HepG2 (cell line): ENCODE data around the gene THRB. TPM values are rescaled to one million over a fixed set of nuclear protein-coding genes. Genes with fewer than 3 reads are reported as not detected.

Source experiments
- ADNP ChIP-seq: sonication (generic); formaldehyde crosslinking; IDR thresholded peaks from 2 replicates; pipeline ENCODE4 v1.4.0; 2020; ENCODE audit warnings: missing genetic modification reagents
- CCDC6 ChIP-seq: sonication (generic); formaldehyde crosslinking; IDR thresholded peaks from 2 replicates; pipeline ENCODE4 v1.8.1; 2022; ENCODE audit warnings: mild to moderate bottlenecking, missing genetic modification reagents, moderate library complexity
- GTF2F1 ChIP-seq: fragments of 150-350 bp; IDR thresholded peaks from 2 replicates; pipeline ENCODE4 v1.6.1; 2014; ENCODE audit warnings: low read length
- KLF16 ChIP-seq, 2 experiments: sonication (generic) in 1 of 2; formaldehyde crosslinking in 1 of 2; IDR thresholded peaks; 2 replicates each; pipeline versions ENCODE4 v1.6.1 to v1.8.0; 2016 to 2023; ENCODE audit warnings: missing genetic modification reagents in 2 of 2, missing compliant biosample characterization in 1 of 2
- PPARG ChIP-seq: conservative IDR thresholded peaks from 2 replicates; pipeline ENCODE4 v1.6.1; 2016; ENCODE audit warnings: missing biosample characterization, missing genetic modification reagents
- ZBTB21 ChIP-seq: sonication (generic); formaldehyde crosslinking; IDR thresholded peaks from 2 replicates; pipeline ENCODE4 v1.4.0; 2020; ENCODE audit warnings: missing genetic modification reagents
- ZNF180 ChIP-seq: sonication (generic); formaldehyde crosslinking; IDR thresholded peaks from 2 replicates; pipeline ENCODE4 v1.4.0; 2020; ENCODE audit warnings: low read depth, missing genetic modification reagents, borderline replicate concordance
- ZNF234 ChIP-seq: sonication (generic); formaldehyde crosslinking; conservative IDR thresholded peaks from 2 replicates; pipeline ENCODE4 v1.5.1; 2020; ENCODE audit warnings: mild to moderate bottlenecking, missing genetic modification reagents
- ZNF256 ChIP-seq: sonication (generic); formaldehyde crosslinking; conservative IDR thresholded peaks from 2 replicates; pipeline ENCODE4 v1.4.0; 2020; ENCODE audit warnings: missing genetic modification reagents
- ZNF333 ChIP-seq: sonication (generic); formaldehyde crosslinking; IDR thresholded peaks from 2 replicates; pipeline ENCODE4 v1.4.0; 2020; ENCODE audit warnings: mild to moderate bottlenecking, missing genetic modification reagents, borderline replicate concordance
- ZNF460 ChIP-seq: sonication (generic); formaldehyde crosslinking; IDR thresholded peaks from 2 replicates; pipeline ENCODE4 v1.5.1; 2020; ENCODE audit warnings: missing genetic modification reagents, mild to moderate bottlenecking, borderline replicate concordance
- ZNF546 ChIP-seq: sonication (generic); formaldehyde crosslinking; conservative IDR thresholded peaks from 2 replicates; pipeline ENCODE4 v1.8.1; 2023; ENCODE audit warnings: mild to moderate bottlenecking, missing genetic modification reagents
- polyA plus RNA-seq, 8 experiments: library from polyadenylated mRNA; depleted of rRNA in 3 of 8; stranded (reverse) in 7 of 8; unstranded in 1 of 8; fragments of >200 nt; fragmentation: Illumina TruSeq in 4 of 8; extraction: Trizol in 4 of 8; gene quantifications; 2 replicates each; pipeline versions ENCODE4 v1.2.1 to v1.2.3, GENCODE V29; 2011 to 2016; ENCODE audit warnings: low read depth in 4 of 8, missing spikeins in 1 of 8, mixed read lengths in 1 of 8; ENCODE audit not compliant: insufficient read depth in 1 of 8
- total RNA-seq, 5 experiments: library from RNA; depleted of rRNA; stranded (reverse); fragments of >200 nt; fragmentation: Illumina TruSeq; extraction: Trizol; gene quantifications; 2 replicates each; pipeline ENCODE4 v1.2.3, GENCODE V29; 2016; ENCODE audit warnings: low read depth in 1 of 5
- TF ChIP-seq, protein P1 (sequence below): sonication (generic); formaldehyde crosslinking; IDR thresholded peaks from 2 replicates; pipeline ENCODE4 v1.8.0; 2023; ENCODE audit warnings: mild to moderate bottlenecking, missing genetic modification reagents
- TF ChIP-seq, protein P2 (sequence below): sonication (generic); formaldehyde crosslinking; IDR thresholded peaks from 2 replicates; pipeline ENCODE4 v1.8.0; 2022; ENCODE audit warnings: missing genetic modification reagents, low read depth, mild to moderate bottlenecking, borderline replicate concordance
- TF ChIP-seq, protein P3 (sequence below): sonication (generic); formaldehyde crosslinking; IDR thresholded peaks from 2 replicates; pipeline ENCODE4 v1.4.0; 2020; ENCODE audit warnings: mild to moderate bottlenecking, low read depth, missing genetic modification reagents
- TF ChIP-seq, protein P4 (sequence below): sonication (generic); formaldehyde crosslinking; IDR thresholded peaks from 2 replicates; pipeline ENCODE4 v1.4.0; 2020; ENCODE audit warnings: missing genetic modification reagents
- TF ChIP-seq, protein P5 (sequence below): sonication (generic); formaldehyde crosslinking; IDR thresholded peaks from 2 replicates; pipeline ENCODE4 v1.5.0; 2020; ENCODE audit warnings: missing genetic modification reagents
- TF ChIP-seq, protein P6 (sequence below): sonication (generic); formaldehyde crosslinking; IDR thresholded peaks from 2 replicates; pipeline ENCODE4 v1.4.0; 2020; ENCODE audit warnings: missing genetic modification reagents, borderline replicate concordance
- TF ChIP-seq, protein P7 (sequence below): IDR thresholded peaks from 2 replicates; pipeline ENCODE4 v1.6.1; 2016; ENCODE audit warnings: mild to moderate bottlenecking, missing biosample characterization, missing genetic modification reagents

The THRB gene
- total and polyA plus RNA-seq, 2 of the 13 experiments (the other 11 are each of a cell fraction or from before 2014, with no cell fraction given): 4.7 to 22.7 TPM

DNA sequence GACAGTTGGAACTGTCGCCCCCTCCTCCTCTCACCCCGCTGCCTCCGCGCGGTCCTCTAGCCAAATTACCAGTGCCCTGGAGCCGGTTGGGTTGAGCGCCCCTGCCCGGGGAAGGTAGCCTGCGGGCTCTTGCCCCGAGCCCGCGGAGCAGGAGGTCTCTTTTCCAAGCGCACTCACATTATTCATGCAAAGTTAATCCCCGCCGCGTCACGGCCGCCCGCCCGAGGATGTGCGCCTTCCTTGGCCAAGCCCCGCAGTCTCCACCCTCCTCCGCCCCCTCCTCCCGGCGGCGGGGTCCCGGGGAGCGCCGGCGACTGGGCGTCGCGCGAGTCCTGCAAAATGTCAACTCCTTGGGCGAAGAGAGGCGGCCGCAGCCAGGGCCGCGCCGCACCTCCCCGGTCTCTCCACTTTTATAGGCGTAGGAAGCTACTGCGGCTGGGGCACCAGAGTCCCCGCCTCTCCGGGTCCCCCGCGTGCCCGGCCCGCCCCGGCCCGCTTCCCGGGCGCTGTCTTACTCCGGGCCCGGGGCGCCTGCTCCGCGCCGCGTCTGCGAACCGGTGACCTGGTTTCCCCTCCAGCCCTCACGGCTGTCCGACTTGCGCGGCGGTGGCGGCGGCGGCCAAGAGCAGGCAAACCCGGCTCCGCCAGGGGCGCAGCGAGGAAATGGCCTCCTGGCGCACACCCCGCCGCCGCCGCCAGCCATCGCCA lies at the start of gene THRB (continued):
- TF ChIP-seq, protein P1, sequence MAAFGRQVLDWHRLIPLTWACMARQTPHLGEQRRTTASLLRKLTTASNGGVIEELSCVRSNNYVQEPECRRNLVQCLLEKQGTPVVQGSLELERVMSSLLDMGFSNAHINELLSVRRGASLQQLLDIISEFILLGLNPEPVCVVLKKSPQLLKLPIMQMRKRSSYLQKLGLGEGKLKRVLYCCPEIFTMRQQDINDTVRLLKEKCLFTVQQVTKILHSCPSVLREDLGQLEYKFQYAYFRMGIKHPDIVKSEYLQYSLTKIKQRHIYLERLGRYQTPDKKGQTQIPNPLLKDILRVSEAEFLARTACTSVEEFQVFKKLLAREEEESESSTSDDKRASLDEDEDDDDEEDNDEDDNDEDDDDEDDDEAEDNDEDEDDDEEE (CRISPR knock-in tag): no peak
- TF ChIP-seq ZBTB21 (CRISPR knock-in tag): no peak
- no peak for TF ChIP-seq PPARG (CRISPR knock-in tag)
- TF ChIP-seq, protein P2, sequence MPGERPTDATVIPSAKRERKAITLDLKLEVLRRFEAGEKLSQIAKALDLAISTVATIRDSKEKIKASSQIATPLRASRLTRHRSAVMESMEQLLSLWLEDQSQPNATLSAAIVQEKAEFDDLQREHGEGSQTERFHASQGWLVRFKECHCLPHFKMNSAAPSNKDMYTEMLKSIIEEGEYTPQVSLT: no peak
- TF ChIP-seq ZNF180: no peak
- TF ChIP-seq ZNF460: no peak
- TF ChIP-seq, protein P3, sequence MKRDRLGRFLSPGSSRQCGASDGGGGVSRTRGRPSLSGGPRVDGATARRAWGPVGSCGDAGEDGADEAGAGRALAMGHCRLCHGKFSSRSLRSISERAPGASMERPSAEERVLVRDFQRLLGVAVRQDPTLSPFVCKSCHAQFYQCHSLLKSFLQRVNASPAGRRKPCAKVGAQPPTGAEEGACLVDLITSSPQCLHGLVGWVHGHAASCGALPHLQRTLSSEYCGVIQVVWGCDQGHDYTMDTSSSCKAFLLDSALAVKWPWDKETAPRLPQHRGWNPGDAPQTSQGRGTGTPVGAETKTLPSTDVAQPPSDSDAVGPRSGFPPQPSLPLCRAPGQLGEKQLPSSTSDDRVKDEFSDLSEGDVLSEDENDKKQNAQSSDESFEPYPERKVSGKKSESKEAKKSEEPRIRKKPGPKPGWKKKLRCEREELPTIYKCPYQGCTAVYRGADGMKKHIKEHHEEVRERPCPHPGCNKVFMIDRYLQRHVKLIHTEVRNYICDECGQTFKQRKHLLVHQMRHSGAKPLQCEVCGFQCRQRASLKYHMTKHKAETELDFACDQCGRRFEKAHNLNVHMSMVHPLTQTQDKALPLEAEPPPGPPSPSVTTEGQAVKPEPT (CRISPR knock-in tag): no peak
- no peak for TF ChIP-seq KLF16 (CRISPR knock-in tag; IDR thresholded peaks at IDR 0.05)
- TF ChIP-seq ADNP (CRISPR knock-in tag): no peak
- TF ChIP-seq, protein P4, sequence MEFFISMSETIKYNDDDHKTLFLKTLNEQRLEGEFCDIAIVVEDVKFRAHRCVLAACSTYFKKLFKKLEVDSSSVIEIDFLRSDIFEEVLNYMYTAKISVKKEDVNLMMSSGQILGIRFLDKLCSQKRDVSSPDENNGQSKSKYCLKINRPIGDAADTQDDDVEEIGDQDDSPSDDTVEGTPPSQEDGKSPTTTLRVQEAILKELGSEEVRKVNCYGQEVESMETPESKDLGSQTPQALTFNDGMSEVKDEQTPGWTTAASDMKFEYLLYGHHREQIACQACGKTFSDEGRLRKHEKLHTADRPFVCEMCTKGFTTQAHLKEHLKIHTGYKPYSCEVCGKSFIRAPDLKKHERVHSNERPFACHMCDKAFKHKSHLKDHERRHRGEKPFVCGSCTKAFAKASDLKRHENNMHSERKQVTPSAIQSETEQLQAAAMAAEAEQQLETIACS (CRISPR knock-in tag): no peak; the same call in 1 of the 2 replicates
- TF ChIP-seq ZNF256 (CRISPR knock-in tag): no peak
- TF ChIP-seq, protein P5, sequence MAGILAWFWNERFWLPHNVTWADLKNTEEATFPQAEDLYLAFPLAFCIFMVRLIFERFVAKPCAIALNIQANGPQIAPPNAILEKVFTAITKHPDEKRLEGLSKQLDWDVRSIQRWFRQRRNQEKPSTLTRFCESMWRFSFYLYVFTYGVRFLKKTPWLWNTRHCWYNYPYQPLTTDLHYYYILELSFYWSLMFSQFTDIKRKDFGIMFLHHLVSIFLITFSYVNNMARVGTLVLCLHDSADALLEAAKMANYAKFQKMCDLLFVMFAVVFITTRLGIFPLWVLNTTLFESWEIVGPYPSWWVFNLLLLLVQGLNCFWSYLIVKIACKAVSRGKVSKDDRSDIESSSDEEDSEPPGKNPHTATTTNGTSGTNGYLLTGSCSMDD: no peak
- TF ChIP-seq, protein P6, sequence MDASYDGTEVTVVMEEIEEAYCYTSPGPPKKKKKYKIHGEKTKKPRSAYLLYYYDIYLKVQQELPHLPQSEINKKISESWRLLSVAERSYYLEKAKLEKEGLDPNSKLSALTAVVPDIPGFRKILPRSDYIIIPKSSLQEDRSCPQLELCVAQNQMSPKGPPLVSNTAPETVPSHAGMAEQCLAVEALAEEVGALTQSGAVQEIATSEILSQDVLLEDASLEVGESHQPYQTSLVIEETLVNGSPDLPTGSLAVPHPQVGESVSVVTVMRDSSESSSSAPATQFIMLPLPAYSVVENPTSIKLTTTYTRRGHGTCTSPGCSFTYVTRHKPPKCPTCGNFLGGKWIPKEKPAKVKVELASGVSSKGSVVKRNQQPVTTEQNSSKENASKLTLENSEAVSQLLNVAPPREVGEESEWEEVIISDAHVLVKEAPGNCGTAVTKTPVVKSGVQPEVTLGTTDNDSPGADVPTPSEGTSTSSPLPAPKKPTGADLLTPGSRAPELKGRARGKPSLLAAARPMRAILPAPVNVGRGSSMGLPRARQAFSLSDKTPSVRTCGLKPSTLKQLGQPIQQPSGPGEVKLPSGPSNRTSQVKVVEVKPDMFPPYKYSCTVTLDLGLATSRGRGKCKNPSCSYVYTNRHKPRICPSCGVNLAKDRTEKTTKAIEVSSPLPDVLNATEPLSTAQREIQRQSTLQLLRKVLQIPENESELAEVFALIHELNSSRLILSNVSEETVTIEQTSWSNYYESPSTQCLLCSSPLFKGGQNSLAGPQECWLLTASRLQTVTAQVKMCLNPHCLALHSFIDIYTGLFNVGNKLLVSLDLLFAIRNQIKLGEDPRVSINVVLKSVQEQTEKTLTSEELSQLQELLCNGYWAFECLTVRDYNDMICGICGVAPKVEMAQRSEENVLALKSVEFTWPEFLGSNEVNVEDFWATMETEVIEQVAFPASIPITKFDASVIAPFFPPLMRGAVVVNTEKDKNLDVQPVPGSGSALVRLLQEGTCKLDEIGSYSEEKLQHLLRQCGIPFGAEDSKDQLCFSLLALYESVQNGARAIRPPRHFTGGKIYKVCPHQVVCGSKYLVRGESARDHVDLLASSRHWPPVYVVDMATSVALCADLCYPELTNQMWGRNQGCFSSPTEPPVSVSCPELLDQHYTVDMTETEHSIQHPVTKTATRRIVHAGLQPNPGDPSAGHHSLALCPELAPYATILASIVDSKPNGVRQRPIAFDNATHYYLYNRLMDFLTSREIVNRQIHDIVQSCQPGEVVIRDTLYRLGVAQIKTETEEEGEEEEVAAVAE (CRISPR knock-in tag): no peak
- TF ChIP-seq GTF2F1: no peak
- no peak for TF ChIP-seq CCDC6 (CRISPR knock-in tag)
- no peak; the same call in 1 of the 2 replicates for TF ChIP-seq ZNF546 (CRISPR knock-in tag)
- TF ChIP-seq, protein P7, sequence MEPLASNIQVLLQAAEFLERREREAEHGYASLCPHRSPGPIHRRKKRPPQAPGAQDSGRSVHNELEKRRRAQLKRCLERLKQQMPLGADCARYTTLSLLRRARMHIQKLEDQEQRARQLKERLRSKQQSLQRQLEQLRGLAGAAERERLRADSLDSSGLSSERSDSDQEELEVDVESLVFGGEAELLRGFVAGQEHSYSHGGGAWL (CRISPR knock-in tag): no peak
- TF ChIP-seq ZNF333 (CRISPR knock-in tag): 0 out of 2 replicates have a peak, but pooled peaks have one; percentile 11
- TF ChIP-seq ZNF234 (CRISPR knock-in tag): 0 out of 2 replicates have a peak, but pooled peaks have one; percentile 48
